Stimulated activated CD4-positive, alpha-beta T cell treated with anti-CD3 and anti-CD28 coated beads, Interleukin-12 subunit alpha, Interleukin-12 subunit beta, amount 100 ng/mL, for 4 hours (primary cell): ENCODE data around the gene ELMO1.

Experiments used
- DNase-seq: peaks from one replicate; pipeline ENCODE4 v3.0.0-alpha.2; 2020

The ELMO1 gene

GRCh38 chr7:37405128-37405527 lies 43.5 kb downstream of the ELMO1 start:
- no peak for DNase-seq

GRCh38 chr7:37399876-37400421 lies 48.7 kb downstream of the ELMO1 start:
- DNase-seq: no peak

- no peak for DNase-seq
These were observed 50.3 kb downstream of the ELMO1 start for GRCh38 chr7:37398403-37398802.

DNA sequence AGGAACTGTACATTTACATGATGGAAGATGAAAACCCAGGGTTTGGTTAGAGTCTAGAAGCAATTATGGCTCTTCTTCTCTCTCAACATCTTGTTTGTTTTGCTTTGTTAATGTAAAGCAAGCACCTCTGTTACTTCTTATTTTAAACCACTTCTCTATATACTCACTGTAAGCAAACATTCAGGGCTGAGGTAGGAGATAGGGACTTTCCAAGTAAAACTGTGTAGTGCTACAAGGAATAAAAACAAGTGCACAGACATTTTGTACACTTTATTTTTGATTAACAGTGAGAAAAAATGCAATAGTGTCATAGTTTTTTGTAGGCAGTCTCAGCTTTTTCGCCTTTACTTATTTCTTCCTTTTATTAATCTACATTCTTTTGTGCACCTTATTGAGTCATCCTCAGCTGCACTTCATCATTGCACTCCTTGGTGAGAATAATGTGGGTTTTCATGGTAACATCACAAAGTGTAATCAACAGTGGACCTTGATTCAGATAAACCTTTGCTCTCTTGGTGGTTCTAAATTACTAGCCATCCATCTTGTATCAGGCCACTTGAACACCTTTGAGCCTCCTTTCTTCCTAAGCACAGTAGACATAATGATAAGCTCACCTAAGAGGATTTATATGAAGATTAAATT lies 52.9 kb downstream of the ELMO1 start:
- DNase-seq: no peak

- no peak for DNase-seq
These were observed 54.5 kb downstream of the ELMO1 start for GRCh38 chr7:37394158-37394557.

- DNase-seq: no peak
These were observed 55.2 kb downstream of the ELMO1 start for GRCh38 chr7:37393476-37393875.

GRCh38 chr7:37392673-37393017 lies 56.0 kb downstream of the ELMO1 start:
- no peak for DNase-seq

DNA sequence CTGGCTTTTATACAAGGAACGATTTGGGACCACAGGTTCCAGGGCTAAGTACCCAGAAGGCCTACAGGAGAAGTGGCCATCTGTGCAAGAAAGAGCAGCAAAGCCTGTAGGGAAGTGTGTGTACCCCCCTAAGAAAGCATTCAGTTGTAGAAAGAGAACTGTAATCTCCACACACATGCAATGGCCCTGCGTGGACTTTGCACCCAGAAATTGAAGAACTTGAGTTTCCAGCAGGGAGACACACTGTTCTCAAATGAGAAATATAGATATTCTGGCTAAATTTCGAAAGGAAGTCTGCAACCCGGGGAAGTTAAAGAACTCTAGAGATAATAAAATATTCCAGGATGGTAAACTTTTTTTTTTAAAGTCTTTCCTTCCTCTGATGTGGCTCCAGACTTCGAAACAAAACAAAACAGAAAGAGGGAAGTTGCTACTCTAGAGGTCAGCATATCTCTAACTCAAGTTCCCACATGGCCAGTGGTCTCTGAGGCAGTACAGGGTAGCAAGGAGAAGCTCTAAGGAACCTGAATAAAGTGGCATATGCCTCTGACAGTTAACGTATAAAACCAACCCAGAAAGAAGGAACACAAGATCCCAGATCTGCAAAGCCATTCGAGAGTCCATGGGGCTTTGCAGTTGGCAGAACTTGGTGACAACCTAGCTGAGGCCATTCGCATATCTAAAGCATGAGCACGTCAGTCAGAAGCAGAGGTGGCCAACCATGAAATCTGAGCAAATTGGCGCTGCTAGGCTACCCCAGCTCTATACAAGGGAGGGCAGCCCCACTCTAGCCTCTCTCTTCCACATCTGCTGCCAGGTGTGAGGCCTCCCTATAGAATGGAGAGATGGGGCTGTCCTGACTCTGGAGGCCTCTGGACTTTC lies 56.6 kb downstream of the ELMO1 start:
- no peak for DNase-seq

GRCh38 chr7:37390114-37390513 lies 58.5 kb downstream of the ELMO1 start:
- DNase-seq: no peak

- DNase-seq: no peak
These were observed 59.9 kb downstream of the ELMO1 start for GRCh38 chr7:37388811-37389210.

- DNase-seq: no peak
These were observed 62.9 kb downstream of the ELMO1 start for GRCh38 chr7:37385787-37386186.

GRCh38 chr7:37382546-37383088 lies 66.0 kb downstream of the ELMO1 start:
- DNase-seq: no peak

DNA sequence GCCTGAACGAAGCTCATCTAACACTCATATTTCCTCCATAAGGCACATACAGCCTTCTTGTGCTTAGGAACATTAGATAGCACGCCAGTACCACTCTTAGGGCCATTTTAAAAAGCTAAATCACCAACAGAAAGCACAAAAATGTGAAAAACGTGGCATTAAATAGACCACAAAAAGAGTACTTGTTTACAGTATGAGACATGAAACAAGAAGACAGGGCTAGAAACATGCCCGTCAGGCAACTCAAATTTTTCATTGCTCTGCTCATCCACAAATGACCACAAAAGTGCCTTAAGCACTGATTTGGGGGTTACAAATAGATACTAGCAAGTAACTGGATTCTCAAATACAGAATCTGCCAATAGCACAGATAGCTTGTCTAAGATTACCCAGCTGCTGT lies 67.8 kb downstream of the ELMO1 start:
- DNase-seq: no peak

DNA sequence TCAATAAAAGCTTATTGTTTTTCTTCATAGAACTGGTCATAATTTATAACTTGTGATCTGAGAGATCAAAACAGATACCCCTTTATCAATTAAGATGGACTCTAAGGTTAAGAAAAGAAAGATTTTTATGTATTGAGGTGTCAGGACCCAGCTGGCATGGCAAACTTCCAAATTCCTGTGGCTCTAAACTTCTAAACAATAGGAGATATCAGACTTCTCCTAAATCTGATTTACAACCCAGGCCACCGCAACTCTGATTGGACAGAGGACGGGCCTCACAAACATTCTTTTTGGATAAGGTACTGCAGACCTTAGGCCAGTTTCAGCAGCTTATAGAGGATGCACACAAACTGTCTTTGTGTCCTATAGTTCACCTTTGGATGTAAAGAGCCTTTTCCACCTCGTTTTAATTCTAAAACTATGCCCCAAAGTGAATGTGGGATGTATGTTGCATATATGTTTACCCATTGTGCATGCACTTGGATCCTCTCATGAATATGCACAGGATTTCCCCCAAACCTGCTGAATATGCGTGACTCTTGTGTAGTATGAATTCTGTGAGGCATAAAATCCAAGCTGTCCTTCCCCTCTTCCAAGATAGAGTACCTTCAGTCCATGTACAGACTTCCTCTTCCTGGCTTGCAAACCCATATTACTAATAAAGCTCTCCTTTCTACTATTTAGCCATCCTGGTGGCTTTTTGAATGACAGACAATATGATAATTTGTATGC lies 69.0 kb downstream of the ELMO1 start:
- no peak for DNase-seq

DNA sequence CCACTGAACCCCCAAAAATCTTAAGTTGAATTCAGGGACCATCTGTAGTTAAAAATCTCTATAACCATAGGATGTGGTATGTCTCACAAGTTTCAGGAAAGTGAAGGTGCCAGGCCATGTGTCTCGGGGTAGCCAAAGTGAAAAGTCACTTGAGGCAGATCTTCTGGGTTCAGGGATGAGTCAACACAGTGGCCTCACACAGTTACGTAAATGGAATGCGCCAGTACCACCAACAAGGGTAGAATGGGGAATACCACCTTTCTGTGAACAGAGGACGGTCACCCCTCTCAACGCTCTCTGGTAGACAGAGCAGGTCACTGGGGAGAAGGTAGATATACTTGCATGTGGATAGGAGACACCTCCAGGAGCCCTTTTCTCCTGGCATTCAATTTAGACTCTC lies 71.4 kb downstream of the ELMO1 start:
- no peak for DNase-seq

DNA sequence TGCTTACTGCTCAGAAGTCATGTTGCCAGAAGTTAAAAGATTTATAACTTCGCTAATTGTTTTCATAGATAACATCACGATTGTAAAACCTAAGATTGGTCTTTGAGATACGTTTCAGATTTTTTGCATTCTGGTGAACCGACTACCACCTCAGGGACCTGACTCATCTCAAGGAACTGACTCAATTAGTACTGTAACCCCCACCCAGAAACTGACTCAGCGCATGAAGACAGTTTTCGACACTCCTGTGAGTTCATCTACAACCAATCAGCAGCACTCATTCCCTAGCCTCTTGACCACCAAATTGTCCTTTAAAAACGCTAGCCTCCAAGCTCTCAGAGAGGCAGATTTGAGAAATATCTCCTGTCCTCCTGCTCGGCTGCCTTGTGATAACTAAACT lies 72.3 kb downstream of the ELMO1 start:
- no peak for DNase-seq

GRCh38 chr7:37372750-37373149 lies 75.9 kb downstream of the ELMO1 start:
- no peak for DNase-seq

GRCh38 chr7:37371755-37372154 lies 76.9 kb downstream of the ELMO1 start:
- DNase-seq: no peak

DNA sequence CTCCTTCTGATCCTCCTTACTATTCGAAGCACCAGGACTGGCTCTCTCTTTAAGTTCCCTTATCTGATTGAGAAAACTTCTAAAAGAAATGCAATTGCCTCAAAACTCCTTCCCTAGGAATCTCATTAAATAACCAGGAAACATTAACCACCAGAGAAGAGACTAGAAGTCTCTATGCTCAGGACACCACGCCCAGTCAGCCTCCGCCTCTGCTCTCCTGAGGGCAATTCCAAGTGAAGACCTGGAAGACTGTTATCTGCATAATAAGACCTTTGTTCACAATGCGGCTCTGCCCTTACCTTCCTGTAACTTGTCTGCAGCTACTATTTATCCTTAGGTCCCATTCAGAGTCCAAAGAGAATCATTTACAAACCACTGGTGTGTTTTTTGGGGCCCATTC lies 78.8 kb downstream of the ELMO1 start:
- no peak for DNase-seq

- DNase-seq: no peak
These were observed 80.1 kb downstream of the ELMO1 start for GRCh38 chr7:37368540-37368939.

DNA sequence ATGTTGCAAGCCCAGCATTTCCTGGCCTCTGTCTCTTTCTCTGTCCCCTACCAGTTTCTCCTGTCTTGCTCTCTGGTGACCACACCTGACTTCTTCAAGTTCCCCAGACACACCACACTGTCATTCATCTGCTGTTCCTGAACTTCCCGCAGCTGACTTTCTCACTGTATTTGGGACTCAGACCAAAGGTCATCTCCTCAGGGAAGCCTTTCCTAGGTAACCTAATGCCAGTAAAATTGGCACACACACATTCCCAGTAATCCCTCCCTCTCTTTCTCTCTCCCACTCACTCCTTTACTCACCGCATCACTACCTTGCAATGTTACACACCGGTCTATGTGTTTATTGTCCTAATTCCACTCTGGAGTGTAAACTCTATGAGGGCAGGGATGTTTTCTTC lies 81.7 kb downstream of the ELMO1 start:
- DNase-seq: no peak

DNA sequence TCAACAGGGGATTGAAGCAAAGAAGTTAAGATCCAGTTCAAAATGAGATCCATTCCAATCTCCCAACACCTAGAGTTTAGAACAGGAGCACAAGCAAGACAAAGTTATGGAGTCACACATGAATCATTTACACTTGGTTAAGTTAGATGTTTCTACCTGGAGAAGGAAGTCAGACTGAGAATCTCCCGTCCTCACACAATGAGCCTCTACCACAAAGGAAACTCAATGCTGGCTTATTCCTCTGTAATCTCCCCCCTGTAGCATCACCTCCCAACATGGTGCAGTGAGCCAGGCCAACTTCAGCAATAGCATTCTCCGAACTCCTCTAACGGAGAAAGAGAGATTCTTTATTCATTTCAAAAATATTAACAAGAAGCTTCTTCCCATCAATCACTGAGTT lies 82.2 kb downstream of the ELMO1 start:
- no peak for DNase-seq

DNA sequence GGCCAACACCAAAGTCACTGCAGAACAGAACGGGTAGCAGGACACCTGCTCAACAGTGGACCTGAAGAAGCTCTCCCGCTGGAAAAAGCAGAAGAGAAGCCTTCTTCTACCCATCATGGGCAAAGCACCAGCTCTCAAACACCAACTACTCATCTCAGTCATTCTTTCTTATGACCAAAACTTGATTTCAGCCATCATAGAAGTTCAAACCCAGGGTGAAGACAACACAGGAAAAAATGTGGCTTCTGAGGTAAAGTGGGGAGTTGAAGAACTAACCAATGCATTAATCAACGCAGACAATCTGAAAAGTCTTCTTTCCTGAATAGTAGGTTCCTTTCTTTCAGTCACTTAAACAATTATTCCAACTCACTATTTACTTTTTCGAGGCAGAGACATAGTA lies 83.3 kb downstream of the ELMO1 start:
- no peak for DNase-seq
